SK-N-MC (cell line): Measurements from ENCODE around the gene CD101.
A peak's percentile ranks its signal among the peaks of the same experiment; 100 is the strongest.

ENCODE experiments used
- DNase-seq: peaks from one replicate; pipeline ENCODE4 v3.0.0-alpha.2; 2011; ENCODE audit warnings: low read depth, low spot score
- H3K27ac ChIP-seq: fragments of 200-600 bp; sonication (generic); 2 replicates; pipeline ENCODE4 v1.5.1; 2016; ENCODE audit warnings: mixed run types
- H3K36me3 ChIP-seq: fragments of 200-600 bp; sonication (generic); 2 replicates; pipeline ENCODE4 v1.6.1; 2017; ENCODE audit warnings: antibody characterized with exemption, low read length, mixed read lengths; ENCODE audit not compliant: insufficient read depth
- H3K4me3 ChIP-seq: fragments of 200-600 bp; sonication (generic); 2 replicates; pipeline ENCODE4 v1.5.1; 2016
- H3K9ac ChIP-seq: fragments of 200-600 bp; sonication (generic); 2 replicates; pipeline ENCODE4 v1.8.0; 2017; ENCODE audit warnings: mixed run types, mixed read lengths; ENCODE audit not compliant: insufficient read length
- H3K9me3 ChIP-seq: fragments of 200-600 bp; sonication (generic); 2 replicates; pipeline ENCODE4 v1.6.1; 2017; ENCODE audit warnings: low read depth, mild to moderate bottlenecking, antibody characterized with exemption, low read length, moderate library complexity, mixed read lengths
- EZH2 ChIP-seq: fragments of 200-600 bp; sonication (generic); IDR thresholded peaks from one replicate; pipeline ENCODE4 v1.6.1; 2017; ENCODE audit warnings: antibody characterized with exemption
- FOXP2 ChIP-seq: optimal IDR thresholded peaks from 2 replicates; pipeline ENCODE3; 2011; ENCODE audit warnings: mild to moderate bottlenecking, moderate library complexity; ENCODE audit not compliant: insufficient read depth; ENCODE audit errors: extremely low read length, control extremely low read depth
- POLR2AphosphoS5 ChIP-seq: IDR thresholded peaks from 2 replicates; pipeline ENCODE4 v1.6.1; 2012; ENCODE audit warnings: mild to moderate bottlenecking, low read depth, low read length, borderline replicate concordance

The CD101 gene

GRCh38 chr1:116982319-116983004, 19.1 kb upstream of the CD101 start:
- TF ChIP-seq FOXP2, result no peak
- no peak for TF ChIP-seq EZH2
- TF ChIP-seq POLR2AphosphoS5, result no peak
- H3K9me3 ChIP-seq, result no peaks in the 10 kb centered on the region
- H3K27ac ChIP-seq, result no peak overlapping the region
- peaks cover 5% of the 10 kb centered on the region; the same call in 1 of the 2 replicates for H3K36me3 ChIP-seq
- no peak overlapping the region for H3K9ac ChIP-seq
- DNase-seq, result no peak
- no peak overlapping the region for H3K4me3 ChIP-seq

DNA sequence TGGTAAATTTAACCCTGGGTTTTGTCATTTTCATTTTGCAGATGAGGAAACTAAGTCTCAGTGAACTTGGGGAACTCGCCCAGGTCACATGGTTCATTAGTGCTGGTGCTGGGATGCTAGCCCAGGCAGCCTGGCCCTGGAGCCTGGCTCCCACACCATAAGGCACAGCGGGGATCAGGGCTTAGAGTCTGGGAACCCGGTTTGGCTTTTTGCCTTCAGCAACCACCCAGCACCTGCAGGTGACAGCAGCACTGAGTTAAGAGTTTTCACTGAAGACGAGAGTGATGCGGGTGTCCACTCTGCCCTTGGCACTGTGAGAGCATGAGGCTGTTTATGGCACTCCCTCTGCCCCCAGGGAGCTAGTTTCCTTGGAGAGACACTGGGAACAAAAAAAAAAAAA, 18.4 kb upstream of the CD101 start:
- Histone ChIP-seq H3K4me3 (no peak overlapping the region), H3K9me3 (no peaks in the 10 kb centered on the region), H3K9ac (no peak overlapping the region), H3K27ac (no peak overlapping the region), H3K36me3 (peaks cover 5% of the 10 kb centered on the region; the same call in 1 of the 2 replicates)
- DNase-seq, result no peak
- TF ChIP-seq POLR2AphosphoS5 (no peak), EZH2 (no peak), FOXP2 (no peak)

DNA sequence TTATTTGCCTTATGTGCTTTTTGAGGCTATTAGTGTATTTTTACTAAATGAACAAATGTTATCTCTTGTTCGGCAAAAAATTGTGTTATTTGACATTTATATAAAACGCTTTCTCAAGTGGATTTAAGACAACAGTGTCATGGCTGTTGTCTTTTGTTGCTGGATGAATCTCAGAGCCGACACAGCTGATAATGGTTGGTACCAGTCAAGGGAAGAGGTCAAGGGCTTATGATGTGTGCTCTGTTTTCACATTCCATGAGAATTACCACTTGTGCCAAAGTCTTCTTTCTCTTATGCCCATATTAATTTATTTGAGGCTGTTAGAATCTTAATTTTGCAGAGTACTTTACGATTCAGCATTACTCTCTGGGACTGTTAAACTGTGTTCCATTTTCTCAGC, 17.9 kb upstream of the CD101 start:
- DNase-seq, result no peak
- TF ChIP-seq POLR2AphosphoS5, result no peak
- no peak for TF ChIP-seq FOXP2
- no peak for TF ChIP-seq EZH2
- Histone ChIP-seq H3K27ac (no peak overlapping the region), H3K9me3 (no peaks in the 10 kb centered on the region), H3K4me3 (no peak overlapping the region), H3K36me3 (peaks cover 5% of the 10 kb centered on the region; the same call in 1 of the 2 replicates), H3K9ac (no peak overlapping the region)

- TF ChIP-seq FOXP2, result no peak
- no peak for TF ChIP-seq POLR2AphosphoS5
- TF ChIP-seq EZH2, result no peak
- no peak for DNase-seq
These were observed 17.0 kb upstream of the CD101 start for GRCh38 chr1:116984406-116985160.

GRCh38 chr1:116986421-116987255, 14.9 kb upstream of the CD101 start:
- H3K27ac ChIP-seq, result peak overlapping the region; percentile 26; the same call in 1 of the 2 replicates
- no peaks in the 10 kb centered on the region for H3K9me3 ChIP-seq
- H3K9ac ChIP-seq, result no peak overlapping the region
- DNase-seq, result no peak
- TF ChIP-seq EZH2, result no peak
- TF ChIP-seq POLR2AphosphoS5, result no peak
- TF ChIP-seq FOXP2, result no peak
- peaks cover 11% of the 10 kb centered on the region; the same call in 1 of the 2 replicates for H3K36me3 ChIP-seq
- H3K4me3 ChIP-seq, result no peak overlapping the region

More at GRCh38 chr1:116984406-116985160, 17.0 kb upstream of the CD101 start:
- H3K27ac ChIP-seq, result no peak overlapping the region
- H3K9me3 ChIP-seq, result no peaks in the 10 kb centered on the region
- peaks cover 5% of the 10 kb centered on the region; the same call in 1 of the 2 replicates for H3K36me3 ChIP-seq
- H3K4me3 ChIP-seq, result no peak overlapping the region
- no peak overlapping the region for H3K9ac ChIP-seq

- TF ChIP-seq FOXP2, result no peak
- no peak for TF ChIP-seq POLR2AphosphoS5
- no peak for TF ChIP-seq EZH2
- Histone ChIP-seq H3K4me3 (no peak overlapping the region), H3K9ac (no peak overlapping the region), H3K27ac (peak overlapping the region; percentile 26; the same call in 1 of the 2 replicates), H3K9me3 (no peaks in the 10 kb centered on the region), H3K36me3 (peaks cover 11% of the 10 kb centered on the region; the same call in 1 of the 2 replicates)
- no peak for DNase-seq
These were observed 14.4 kb upstream of the CD101 start for GRCh38 chr1:116987256-116987555.

DNA sequence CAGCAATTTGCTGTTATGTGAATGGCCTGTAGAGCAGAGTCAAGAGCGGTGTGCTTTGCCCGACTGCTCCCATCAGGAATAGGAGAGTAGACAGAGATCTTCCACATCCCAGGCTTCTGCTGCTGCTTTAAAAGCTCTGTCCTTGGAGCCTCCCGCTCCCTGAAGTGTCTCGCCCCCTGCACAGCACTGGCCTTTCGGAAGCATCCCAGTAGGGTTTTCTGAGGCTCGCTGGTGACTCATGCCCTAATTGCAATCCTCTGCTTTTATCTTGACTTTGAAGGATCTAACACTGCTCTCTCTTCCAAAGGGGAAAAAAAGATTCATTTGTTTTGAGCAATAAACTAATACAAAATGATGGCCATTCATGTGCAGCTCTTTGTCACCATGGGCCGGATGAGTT, 13.3 kb upstream of the CD101 start:
- Histone ChIP-seq H3K9me3 (no peaks in the 10 kb centered on the region), H3K9ac (no peak overlapping the region), H3K27ac (no peak overlapping the region), H3K4me3 (no peak overlapping the region), H3K36me3 (peaks cover 11% of the 10 kb centered on the region; the same call in 1 of the 2 replicates)
- TF ChIP-seq EZH2 (no peak), POLR2AphosphoS5 (no peak), FOXP2 (no peak)
- DNase-seq, result no peak

DNA sequence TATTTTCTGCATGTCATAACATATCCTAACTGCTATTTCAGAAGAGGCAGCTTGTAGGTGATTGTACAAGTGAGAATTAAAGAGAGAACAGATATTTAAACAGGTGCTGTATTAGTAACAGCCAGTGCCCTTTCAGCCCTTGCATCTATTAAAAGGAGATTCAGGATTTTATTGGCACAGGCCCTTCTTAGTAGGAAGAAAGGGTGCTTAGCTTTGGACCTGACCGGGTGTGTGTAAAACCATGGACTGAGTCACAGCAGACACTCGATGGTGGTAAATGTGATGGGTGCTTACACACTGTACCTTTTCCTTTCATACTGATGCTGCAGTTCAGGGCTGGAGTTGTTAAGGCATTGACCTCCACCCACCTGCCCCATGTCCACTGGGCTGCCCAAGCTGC, 12.7 kb upstream of the CD101 start:
- H3K9me3 ChIP-seq, result no peaks in the 10 kb centered on the region
- H3K9ac ChIP-seq, result no peak overlapping the region
- H3K36me3 ChIP-seq, result peaks cover 11% of the 10 kb centered on the region; the same call in 1 of the 2 replicates
- no peak overlapping the region for H3K4me3 ChIP-seq
- no peak for TF ChIP-seq EZH2
- no peak for TF ChIP-seq POLR2AphosphoS5
- no peak for TF ChIP-seq FOXP2
- no peak overlapping the region for H3K27ac ChIP-seq
- DNase-seq, result no peak
